Sciatic nerve (tissue), 2 donors: ENCODE data around the gene FERMT3. TPM values are rescaled to one million over a fixed set of nuclear protein-coding genes. Genes with fewer than 3 reads are reported as not detected.
"Not testable (repeated sequence)": the region's sequence is repeated elsewhere in the genome, so short reads cannot be mapped to it uniquely, and the experiment has no call there.

ENCODE experiments used
- ATAC-seq: fragments of 200-7000 bp; cut with Tn5 transposase; one replicate; pipeline ENCODE4 v1.9.1; 2020; ENCODE audit warnings: mild to moderate bottlenecking, moderate library complexity
- DNase-seq: peaks from one replicate; pipeline ENCODE4 v3.0.0-alpha.2; 2020; ENCODE audit warnings: low spot score
- intact Hi-C: fragments of 100-400 bp; cut with DNase I; formaldehyde crosslinking; loops from one replicate; pipeline ENCODE4 v1.14.2; 2022
- total RNA-seq: library from RNA; stranded (reverse); fragmentation: NEBNext Ultra II Directional; extraction: Animal tissue kit (Norgen Biotek cat#: 25700); gene quantifications from one replicate; pipeline ENCODE4 v1.2.1, GENCODE V29; 2021
- donor health status: DM: no; HTN: no; CAD: no.
- donor health status: DM: no; HTN: no; CAD: no.

Gene FERMT3
- total RNA-seq, 1 donor from 2014 or later, result 20.7 TPM

GRCh38 chr11:64243236-64243854, 36.8 kb downstream of the FERMT3 start:
- intact Hi-C loops, result no loop called here
- no peak for ATAC-seq

DNA sequence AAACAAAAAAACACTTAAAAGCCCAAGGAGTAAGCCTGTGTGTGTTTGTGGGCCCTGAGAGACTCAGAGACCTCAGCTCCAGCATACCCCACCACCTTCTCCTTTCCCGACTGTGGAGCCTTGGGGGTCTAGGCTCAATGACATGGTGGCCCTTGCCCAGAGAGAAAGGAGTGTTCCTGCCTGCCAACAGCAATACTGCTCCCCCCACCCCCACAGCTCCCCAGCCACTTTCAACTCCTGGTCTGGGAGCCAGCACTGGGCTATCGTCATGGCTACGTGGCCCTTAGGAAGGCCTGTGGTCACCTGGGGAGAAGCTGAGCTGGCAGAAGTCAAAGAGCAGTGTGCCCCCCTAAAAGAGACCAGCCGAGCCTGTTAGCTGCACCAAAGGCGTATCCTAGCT, 37.6 kb downstream of the FERMT3 start:
- DNase-seq (no peak), ATAC-seq (no peak)
- intact Hi-C loops, result no loop called here

More at GRCh38 chr11:64243236-64243854, 36.8 kb downstream of the FERMT3 start:
- no peak for DNase-seq

- intact Hi-C loops, result no loop called here
- ATAC-seq, result no peak
- no peak for DNase-seq
Measured at GRCh38 chr11:64244966-64245365, 38.4 kb downstream of the FERMT3 start.

GRCh38 chr11:64245401-64245796, 38.9 kb downstream of the FERMT3 start:
- no peak for ATAC-seq
- DNase-seq, result peak; percentile 77

DNA sequence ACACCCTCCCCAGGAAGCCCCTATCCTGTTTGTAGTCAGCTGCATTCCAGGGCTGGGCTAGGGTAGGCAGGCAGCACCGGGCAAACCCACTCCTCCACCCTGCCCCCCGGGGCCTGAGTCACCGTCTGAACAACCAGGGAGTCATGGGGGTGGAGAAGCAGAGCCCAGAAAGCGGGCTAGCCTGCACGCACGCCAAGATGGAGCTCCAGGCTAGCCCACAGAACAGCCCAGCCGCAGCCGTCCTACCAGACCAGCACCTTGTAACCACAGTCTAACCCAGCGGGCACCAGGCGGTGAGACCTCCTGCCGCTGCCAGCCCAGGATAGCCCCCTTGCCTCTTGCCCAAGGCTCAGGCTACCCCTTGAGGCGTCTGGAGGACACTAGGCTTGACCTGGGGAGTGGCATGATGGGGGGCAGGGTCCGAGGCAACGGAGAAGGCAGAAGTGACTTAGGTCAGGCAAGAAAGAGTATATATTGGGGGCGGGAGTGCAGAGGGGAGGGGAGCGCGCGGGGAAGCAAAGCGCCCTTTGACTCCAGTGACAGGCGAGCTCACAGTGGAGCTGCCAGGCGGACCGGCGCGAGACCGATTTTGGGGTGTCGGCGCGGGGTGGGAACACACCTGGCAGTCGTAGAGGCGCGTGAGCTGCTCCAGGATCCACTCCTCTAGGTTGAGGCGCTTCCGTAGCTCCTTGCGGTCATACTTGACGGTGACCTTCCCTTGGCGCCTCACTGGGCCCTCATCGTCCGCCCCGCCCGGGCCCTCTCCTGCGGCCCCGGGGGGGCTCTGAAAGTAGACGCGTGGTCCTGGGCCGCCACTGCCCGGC, 39.5 kb downstream of the FERMT3 start:
- DNase-seq (peak; percentile 82), ATAC-seq (no peak)
- intact Hi-C loops, result no loop called here

More at GRCh38 chr11:64245401-64245796, 38.9 kb downstream of the FERMT3 start:
- intact Hi-C loops, result no loop called here

DNA sequence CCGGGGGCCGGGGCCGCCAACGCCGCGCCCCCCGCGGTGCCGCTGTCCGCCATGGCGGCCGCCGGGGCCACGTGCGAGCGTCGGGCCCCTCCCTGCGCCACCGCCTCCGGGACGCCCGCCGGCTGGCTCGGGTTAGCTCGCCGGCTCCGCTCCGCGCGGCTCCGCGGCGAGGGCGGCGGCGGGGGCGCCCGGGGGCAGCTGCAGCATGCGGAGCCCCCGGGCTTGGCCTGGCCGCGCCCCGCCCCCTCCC, 40.0 kb downstream of the FERMT3 start:
- intact Hi-C loops, ATAC-seq, DNase-seq: not testable (repeated sequence)

- intact Hi-C loops, result no loop called here
- peak; percentile 92 for DNase-seq
Measured at GRCh38 chr11:64246871-64247728, 40.6 kb downstream of the FERMT3 start, which contains the start of gene PPP1R14B. Gene PPP1R14B, minus strand, starts transcription at chr11:64246943. Its CDS starts 270 bp downstream, at chr11:64246673.

GRCh38 chr11:64247729-64248531, 41.4 kb downstream of the FERMT3 start:
- DNase-seq, result no peak
- intact Hi-C loops, result no loop called here
- no peak for ATAC-seq

More at GRCh38 chr11:64246871-64247728, 40.6 kb downstream of the FERMT3 start, which contains the start of gene PPP1R14B:
- peak; percentile 80 for ATAC-seq

DNA sequence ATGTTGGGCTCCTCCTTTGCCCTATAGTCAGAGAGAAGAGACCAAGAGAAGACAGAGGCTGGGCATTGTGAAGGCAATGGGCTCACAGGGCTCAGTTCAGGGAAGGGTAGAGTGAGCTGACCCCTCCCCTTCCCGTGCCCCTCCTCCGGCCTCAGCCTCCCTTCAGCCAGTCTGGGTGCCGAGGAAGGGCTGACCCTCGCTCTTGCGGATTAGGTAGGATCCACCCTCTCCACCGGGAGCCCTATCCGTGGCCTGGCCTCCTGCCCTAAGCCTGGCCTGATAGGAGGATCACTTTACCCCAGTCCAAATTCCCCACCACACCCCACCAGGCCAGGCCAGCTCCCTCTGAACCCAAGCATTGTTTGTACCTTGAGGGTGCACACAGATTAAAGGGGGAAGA, 42.1 kb downstream of the FERMT3 start:
- no peak for ATAC-seq
- intact Hi-C loops, result no loop called here
- no peak for DNase-seq

- ATAC-seq (no peak), DNase-seq (no peak)
- intact Hi-C loops, result no loop called here
Measured at GRCh38 chr11:64249038-64249437, 42.5 kb downstream of the FERMT3 start.

- ATAC-seq (no peak), DNase-seq (no peak)
- intact Hi-C loops, result no loop called here
Measured at GRCh38 chr11:64249563-64250414, 43.3 kb downstream of the FERMT3 start.

GRCh38 chr11:64250415-64251015, 44.0 kb downstream of the FERMT3 start:
- ATAC-seq, result no peak
- DNase-seq, result no peak
- intact Hi-C loops, result no loop called here

GRCh38 chr11:64251016-64251752, 44.7 kb downstream of the FERMT3 start, which contains the start of gene PLCB3:
Gene PLCB3, plus strand, starts transcription at chr11:64251530. Its CDS starts 120 bp downstream, at chr11:64251650.
- ATAC-seq, result peak; percentile 40
- intact Hi-C loops, result no loop called here

DNA sequence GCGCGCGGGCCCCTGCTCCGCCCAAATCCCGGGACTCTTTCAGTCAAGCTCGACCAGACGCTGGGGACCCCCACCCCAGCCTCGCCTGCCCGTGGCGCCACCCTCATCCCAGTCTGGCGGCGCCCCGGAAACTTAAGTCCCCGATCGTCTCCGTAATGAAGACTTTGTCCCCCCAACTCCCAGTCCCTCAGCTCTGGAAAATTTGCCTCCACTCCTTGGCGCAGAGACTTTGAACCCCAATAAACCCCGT, 45.2 kb downstream of the FERMT3 start:
- DNase-seq (no peak), ATAC-seq (peak; percentile 0)
- intact Hi-C loops, result no loop called here

More at GRCh38 chr11:64251016-64251752, 44.7 kb downstream of the FERMT3 start, which contains the start of gene PLCB3:
- peak; percentile 78 for DNase-seq

DNA sequence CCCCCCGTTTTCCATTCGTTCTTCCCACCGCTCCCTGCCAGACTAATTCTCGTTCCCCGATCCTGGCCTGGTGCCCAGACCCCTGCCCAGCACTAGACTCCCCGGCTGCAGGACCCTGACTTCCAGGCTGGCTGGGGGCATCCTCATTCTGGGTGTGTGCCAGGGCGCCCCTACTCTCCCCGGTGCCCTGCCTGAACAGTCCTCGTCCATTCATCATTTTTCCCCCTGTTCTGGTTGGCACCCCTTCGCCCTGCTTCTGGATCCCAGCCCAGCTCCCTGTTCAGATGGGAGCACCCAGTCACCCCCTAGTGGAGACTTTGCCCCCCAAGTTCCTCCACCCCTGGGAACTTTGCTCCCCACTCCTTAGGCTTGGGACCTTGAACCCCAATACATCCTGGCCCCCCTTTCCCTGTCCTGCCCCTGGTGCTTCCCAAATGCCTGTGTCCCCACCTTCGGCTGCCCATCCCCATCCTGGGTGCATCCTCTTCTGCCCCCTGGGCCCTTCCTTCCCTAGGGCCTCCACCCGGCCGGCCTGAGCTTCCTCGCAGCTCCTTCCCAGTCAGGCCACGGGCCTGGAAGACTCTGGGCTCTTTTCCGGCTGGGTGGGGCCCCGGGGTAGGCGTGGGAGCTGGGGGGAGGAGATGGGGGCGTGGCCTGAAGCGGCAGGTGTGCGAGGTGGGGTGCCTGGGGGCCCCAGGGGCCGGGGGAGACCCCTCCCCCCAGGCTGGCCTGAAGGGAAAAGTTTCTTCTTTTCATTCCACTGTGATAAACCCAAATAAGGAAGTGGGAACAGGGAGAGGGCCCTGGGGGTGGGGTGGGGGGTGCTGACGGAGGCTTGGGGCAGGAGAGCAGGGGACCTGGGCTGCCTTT, 45.7 kb downstream of the FERMT3 start:
- DNase-seq (peak; percentile 81), ATAC-seq (peak; percentile 22)
- intact Hi-C loops, result no loop called here

DNA sequence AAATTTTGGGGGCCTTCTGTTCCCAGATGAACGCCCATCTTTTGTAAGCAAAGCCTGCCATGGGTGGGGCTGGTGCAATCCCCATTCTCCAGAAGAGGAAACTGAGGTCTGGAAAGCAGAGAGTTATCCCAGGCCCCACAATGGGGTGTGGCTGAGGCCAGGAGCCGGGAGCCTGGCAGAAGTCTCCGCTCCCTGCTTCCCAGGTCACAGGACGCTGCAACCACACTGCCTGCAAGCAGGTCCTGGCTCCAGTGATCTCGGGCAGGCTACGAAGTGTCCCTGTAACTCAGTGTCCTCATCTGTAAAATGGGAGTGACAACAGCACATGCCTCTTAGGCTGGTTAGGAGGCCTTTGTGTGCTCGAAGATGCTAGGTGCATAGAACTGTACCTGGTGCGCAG, 46.5 kb downstream of the FERMT3 start:
- intact Hi-C loops, result no loop called here
- no peak for DNase-seq
- no peak for ATAC-seq
